OCI-LY1 (cell line): Measurements from ENCODE around the gene APBA1.

Source experiments
- EZH2 ChIP-seq: fragments of 200-600 bp; sonication (generic), shearing (Covaris generic); IDR thresholded peaks from 2 replicates; pipeline ENCODE4 v1.8.0; 2017; ENCODE audit warnings: borderline replicate concordance, mixed run types, mild to moderate bottlenecking, antibody characterized with exemption, low read length, moderate library complexity, mixed read lengths
- TF ChIP-seq, protein P1 (sequence below): fragments of 200-600 bp; sonication (generic), shearing (Covaris generic); IDR thresholded peaks from 2 replicates; pipeline ENCODE4 v1.5.1; 2017; ENCODE audit warnings: mild to moderate bottlenecking, antibody characterized with exemption, low read length, moderate library complexity, mixed read lengths

DNA sequence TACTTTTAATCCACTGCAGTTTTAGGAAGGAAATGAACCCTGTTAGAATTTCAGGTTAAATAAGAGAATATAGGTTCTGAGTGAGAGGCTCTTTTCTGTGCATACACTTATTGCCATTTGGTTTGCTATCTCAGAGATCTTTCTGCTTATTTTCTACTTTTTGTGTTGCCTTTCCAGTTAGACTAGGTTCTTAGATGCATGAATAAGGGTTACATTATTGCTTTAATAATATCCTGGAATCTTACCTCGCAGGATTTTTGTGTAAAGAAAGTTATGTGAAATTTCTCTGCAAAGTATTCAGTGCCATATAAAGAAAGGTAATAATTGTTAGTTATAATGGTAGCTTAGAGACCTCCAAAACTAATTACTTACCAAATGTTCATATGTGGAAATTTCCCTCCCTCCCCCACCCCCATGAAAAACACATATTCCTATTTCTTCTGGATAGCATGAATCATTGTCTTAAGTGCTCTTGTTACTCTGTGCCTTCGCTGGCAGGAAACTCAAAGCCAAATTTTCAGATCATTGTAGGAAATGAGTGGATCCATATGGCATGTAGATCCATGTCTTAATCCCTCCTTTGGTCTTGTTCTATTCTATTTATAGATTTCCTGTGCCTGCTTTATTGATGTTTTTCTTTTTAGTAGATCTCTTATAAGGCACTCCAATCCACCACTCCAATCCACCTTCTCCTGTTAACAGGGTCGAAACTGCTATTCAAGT, 2.7 kb upstream of the APBA1 start:
- TF ChIP-seq, protein P1, sequence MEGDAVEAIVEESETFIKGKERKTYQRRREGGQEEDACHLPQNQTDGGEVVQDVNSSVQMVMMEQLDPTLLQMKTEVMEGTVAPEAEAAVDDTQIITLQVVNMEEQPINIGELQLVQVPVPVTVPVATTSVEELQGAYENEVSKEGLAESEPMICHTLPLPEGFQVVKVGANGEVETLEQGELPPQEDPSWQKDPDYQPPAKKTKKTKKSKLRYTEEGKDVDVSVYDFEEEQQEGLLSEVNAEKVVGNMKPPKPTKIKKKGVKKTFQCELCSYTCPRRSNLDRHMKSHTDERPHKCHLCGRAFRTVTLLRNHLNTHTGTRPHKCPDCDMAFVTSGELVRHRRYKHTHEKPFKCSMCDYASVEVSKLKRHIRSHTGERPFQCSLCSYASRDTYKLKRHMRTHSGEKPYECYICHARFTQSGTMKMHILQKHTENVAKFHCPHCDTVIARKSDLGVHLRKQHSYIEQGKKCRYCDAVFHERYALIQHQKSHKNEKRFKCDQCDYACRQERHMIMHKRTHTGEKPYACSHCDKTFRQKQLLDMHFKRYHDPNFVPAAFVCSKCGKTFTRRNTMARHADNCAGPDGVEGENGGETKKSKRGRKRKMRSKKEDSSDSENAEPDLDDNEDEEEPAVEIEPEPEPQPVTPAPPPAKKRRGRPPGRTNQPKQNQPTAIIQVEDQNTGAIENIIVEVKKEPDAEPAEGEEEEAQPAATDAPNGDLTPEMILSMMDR, result no peak
- TF ChIP-seq EZH2, result no peak
